CD4-positive, alpha-beta memory T cell (primary cell): Measurements from ENCODE around the gene PTCH2. TPM values are rescaled to one million over a fixed set of nuclear protein-coding genes. Genes with fewer than 3 reads are reported as not detected.
A peak's percentile ranks its signal among the peaks of the same experiment; 100 is the strongest.

Experiments used
- CTCF ChIA-PET: fragments of 350-600 bp; sonication (Branson Sonifier 250); formaldehyde crosslinking; loops from one replicate; lab custom pipeline; 2021; ENCODE audit warnings: inconsistent platforms; ENCODE audit not compliant: partially characterized antibody; lab: Charles Lee
- POLR2A ChIA-PET: fragments of 350-600 bp; sonication (Branson Sonifier 250); formaldehyde crosslinking; loops from one replicate; lab custom pipeline; 2021; ENCODE audit not compliant: partially characterized antibody; lab: Charles Lee
- DNase-seq, 5 donors: peaks; one replicate each; pipeline versions ENCODE4 v3.0.0 to v3.0.0-alpha.2; 2020 to 2022; ENCODE audit warnings: mixed read lengths in 1 of 5
- H3K27ac ChIP-seq: one replicate; pipeline ENCODE4 v1.7.0; 2013; ENCODE audit warnings: low read depth, low read length
- H3K27me3 ChIP-seq: 2 replicates; pipeline ENCODE4 v1.7.0; 2013; ENCODE audit warnings: mild to moderate bottlenecking, low read length, moderate library complexity; ENCODE audit not compliant: insufficient read depth
- H3K36me3 ChIP-seq: 2 replicates; pipeline ENCODE4 v1.7.0; 2013; ENCODE audit warnings: mild to moderate bottlenecking, low read length, moderate library complexity; ENCODE audit not compliant: insufficient read depth
- H3K4me1 ChIP-seq: 2 replicates; pipeline ENCODE4 v1.7.0; 2013; ENCODE audit warnings: mild to moderate bottlenecking, low read length, moderate library complexity; ENCODE audit not compliant: insufficient read depth
- H3K4me3 ChIP-seq, 2 donors: one replicate each; pipeline ENCODE4 v1.7.0; 2013; ENCODE audit warnings: low read length in 2 of 2, mild to moderate bottlenecking in 1 of 2
- H3K9me3 ChIP-seq, 2 donors: one replicate each; pipeline ENCODE4 v1.7.0; 2013; ENCODE audit warnings: low read length in 2 of 2, control low read depth in 1 of 2; ENCODE audit not compliant: control insufficient read depth in 1 of 2
- H3K27ac Mint-ChIP-seq, 7 donors: one replicate each; pipeline ENCODE4 v1.8.0; 2020 to 2021; ENCODE audit warnings: mixed read lengths in 7 of 7, mild to moderate bottlenecking in 6 of 7, inconsistent platforms in 3 of 7, moderate library complexity in 3 of 7
- H3K27me3 Mint-ChIP-seq, 2 donors: one replicate each; pipeline ENCODE4 v1.8.0; 2020 to 2021; ENCODE audit warnings: mixed read lengths in 2 of 2
- H3K36me3 Mint-ChIP-seq, 2 donors: one replicate each; pipeline ENCODE4 v1.8.0; 2020 to 2021; ENCODE audit warnings: mixed read lengths in 2 of 2, inconsistent platforms in 1 of 2, mild to moderate bottlenecking in 1 of 2
- H3K4me1 Mint-ChIP-seq, 4 donors: one replicate each; pipeline ENCODE4 v1.8.0; 2020 to 2021; ENCODE audit warnings: mixed read lengths in 4 of 4, mild to moderate bottlenecking in 1 of 4
- H3K4me3 Mint-ChIP-seq, 8 donors: one replicate each; pipeline ENCODE4 v1.8.0; 2020 to 2021; ENCODE audit warnings: mixed read lengths in 8 of 8, mild to moderate bottlenecking in 7 of 8, moderate library complexity in 6 of 8, inconsistent platforms in 3 of 8
- H3K9me3 Mint-ChIP-seq, 8 donors: one replicate each; pipeline ENCODE4 v1.8.0; 2020 to 2021; ENCODE audit warnings: mixed read lengths in 8 of 8, mild to moderate bottlenecking in 5 of 8, inconsistent platforms in 3 of 8, moderate library complexity in 1 of 8
- intact Hi-C: fragments of 100-400 bp; cut with micrococcal nuclease; formaldehyde crosslinking; loops from one replicate; pipeline ENCODE4 v1.15.1; 2023
- polyA plus RNA-seq, 2 donors: library from polyadenylated mRNA; unstranded; fragments of 300-500 nt; fragmentation: Illumina TruSeq; gene quantifications; one replicate each; pipeline ENCODE4 v1.2.3, GENCODE V29; 2021
- total RNA-seq, 2 experiments: library from RNA; stranded (reverse); gene quantifications; one replicate each; pipeline ENCODE4 v1.2.3, GENCODE V29; 2021

The PTCH2 gene, protein sequence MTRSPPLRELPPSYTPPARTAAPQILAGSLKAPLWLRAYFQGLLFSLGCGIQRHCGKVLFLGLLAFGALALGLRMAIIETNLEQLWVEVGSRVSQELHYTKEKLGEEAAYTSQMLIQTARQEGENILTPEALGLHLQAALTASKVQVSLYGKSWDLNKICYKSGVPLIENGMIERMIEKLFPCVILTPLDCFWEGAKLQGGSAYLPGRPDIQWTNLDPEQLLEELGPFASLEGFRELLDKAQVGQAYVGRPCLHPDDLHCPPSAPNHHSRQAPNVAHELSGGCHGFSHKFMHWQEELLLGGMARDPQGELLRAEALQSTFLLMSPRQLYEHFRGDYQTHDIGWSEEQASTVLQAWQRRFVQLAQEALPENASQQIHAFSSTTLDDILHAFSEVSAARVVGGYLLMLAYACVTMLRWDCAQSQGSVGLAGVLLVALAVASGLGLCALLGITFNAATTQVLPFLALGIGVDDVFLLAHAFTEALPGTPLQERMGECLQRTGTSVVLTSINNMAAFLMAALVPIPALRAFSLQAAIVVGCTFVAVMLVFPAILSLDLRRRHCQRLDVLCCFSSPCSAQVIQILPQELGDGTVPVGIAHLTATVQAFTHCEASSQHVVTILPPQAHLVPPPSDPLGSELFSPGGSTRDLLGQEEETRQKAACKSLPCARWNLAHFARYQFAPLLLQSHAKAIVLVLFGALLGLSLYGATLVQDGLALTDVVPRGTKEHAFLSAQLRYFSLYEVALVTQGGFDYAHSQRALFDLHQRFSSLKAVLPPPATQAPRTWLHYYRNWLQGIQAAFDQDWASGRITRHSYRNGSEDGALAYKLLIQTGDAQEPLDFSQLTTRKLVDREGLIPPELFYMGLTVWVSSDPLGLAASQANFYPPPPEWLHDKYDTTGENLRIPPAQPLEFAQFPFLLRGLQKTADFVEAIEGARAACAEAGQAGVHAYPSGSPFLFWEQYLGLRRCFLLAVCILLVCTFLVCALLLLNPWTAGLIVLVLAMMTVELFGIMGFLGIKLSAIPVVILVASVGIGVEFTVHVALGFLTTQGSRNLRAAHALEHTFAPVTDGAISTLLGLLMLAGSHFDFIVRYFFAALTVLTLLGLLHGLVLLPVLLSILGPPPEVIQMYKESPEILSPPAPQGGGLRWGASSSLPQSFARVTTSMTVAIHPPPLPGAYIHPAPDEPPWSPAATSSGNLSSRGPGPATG
- total RNA-seq, result 1 to 10 TPM; 1.3 to 1.4 TPM
- under 1 TPM in 1 of 2 donors, not detected in 1; 0.20 TPM for polyA plus RNA-seq

DNA sequence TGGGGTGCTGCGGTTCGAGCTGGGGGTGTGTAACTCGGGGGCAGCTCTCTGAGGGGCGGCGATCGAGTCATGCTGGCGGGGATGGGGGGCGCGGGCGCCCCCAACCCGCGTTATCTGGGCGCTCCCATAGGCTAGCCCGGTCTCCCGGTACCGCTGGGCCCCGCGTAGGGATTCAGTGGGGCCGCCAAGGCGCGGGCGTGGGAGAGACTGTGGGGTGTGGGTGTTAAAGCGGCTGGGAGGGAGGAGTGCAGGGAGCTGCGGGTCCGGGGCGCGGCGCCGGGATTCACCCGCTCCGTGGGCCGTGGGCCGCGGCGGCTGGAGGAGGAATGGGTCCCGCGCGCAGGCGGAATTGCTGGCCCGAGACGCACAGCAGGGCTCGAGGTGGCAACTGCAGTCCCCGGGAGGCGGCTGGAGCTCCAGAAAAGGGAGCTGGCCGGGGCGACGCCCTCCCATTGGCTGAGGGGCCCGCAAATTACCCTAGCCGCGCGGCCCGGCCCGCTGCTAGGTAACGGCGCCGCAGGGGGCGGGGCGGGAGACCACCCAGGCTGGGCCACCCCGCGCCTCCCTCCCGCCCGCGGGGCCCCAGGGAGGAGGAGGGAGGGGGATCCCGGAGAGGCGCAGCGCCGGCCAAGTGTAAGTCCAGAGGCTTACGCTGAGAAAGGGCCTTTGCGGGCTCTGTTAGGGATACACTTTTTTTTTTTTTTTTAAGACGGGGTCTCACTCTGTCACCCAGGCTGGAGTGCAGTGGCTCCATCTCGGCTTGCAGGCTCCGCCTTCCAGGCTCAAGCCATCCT lies at the start of gene PTCH2:
TSS of gene PTCH2 (minus strand) at position 392 of the 794 bp plus-strand sequence. CDS start at position 71, 321 bp downstream.
- CTCF ChIA-PET, result interaction anchor here (0.6 kb wide), 1 partner anchor 144 kb away, joined by 3 read pairs; no protein-coding TSS in a partner anchor
- Mint-ChIP-seq H3K4me3 (peak within 1 kb of the TSS in 7 of 8 donors; percentile 33 to 76 (median 49)), H3K36me3 (peaks cover 0 to 4% of the 10 kb centered on the region in 2 donors), H3K4me1 (peaks cover 4 to 24% (median 8%) of the 10 kb centered on the region in 4 donors), H3K27me3 (peaks cover 13 to 23% of the 10 kb centered on the region in 2 donors), H3K27ac (peak within 1 kb of the TSS in 1 of 7 donors; percentile 35), H3K9me3 (no peaks in the 10 kb centered on the region)
- H3K9me3 ChIP-seq, result no peaks in the 10 kb centered on the region
- H3K27ac ChIP-seq, result no peak within 1 kb of the TSS
- DNase-seq, result peak in 1 of 5 donors; percentile 16
- no peaks in the 10 kb centered on the region for H3K36me3 ChIP-seq
- H3K27me3 ChIP-seq, result no peaks in the 10 kb centered on the region
- intact Hi-C loops, result no loop called here
- peak within 1 kb of the TSS in 1 of 2 donors; percentile 24 for H3K4me3 ChIP-seq
- POLR2A ChIA-PET, result interaction anchor here (0.7 to 2.1 kb wide), 5 partner anchors 23 to 68 kb away, joined by 3 to 6 read pairs (median 4); partner anchors contain the start of genes PLK3 and RPS8
- peaks cover 6% of the 10 kb centered on the region for H3K4me1 ChIP-seq

DNA sequence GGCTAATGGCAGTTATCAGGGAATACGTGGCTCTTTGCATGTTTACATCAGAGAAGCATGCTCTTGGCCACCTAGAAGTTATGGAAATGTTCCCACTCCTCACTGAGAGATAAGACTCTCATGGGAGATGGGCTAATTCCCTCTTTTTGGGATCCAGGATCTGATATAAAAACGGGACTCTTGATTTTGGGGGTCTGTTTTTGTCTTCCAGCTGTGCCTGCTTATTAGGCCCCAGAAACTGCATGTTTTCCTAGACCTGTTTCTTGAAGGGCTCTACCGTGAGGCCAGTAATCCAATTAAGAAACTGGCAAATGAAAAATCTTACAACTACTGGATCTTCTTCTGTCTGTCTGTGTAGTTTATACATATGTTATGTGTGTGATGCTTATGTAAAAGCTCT lies 47.0 kb upstream of the PTCH2 start:
- intact Hi-C loops, result no loop called here
- no peaks in the 10 kb centered on the region for H3K4me1 ChIP-seq
- ChIA-PET CTCF (no interaction called here), POLR2A (no interaction called here)
- H3K27ac ChIP-seq, result no peak overlapping the region
- no peak overlapping the region for H3K4me3 ChIP-seq
- no peaks in the 10 kb centered on the region for H3K4me1 Mint-ChIP-seq
- H3K27ac Mint-ChIP-seq, result no peak overlapping the region
- H3K9me3 ChIP-seq, result peaks cover 0 to 6% of the 10 kb centered on the region in 2 donors
- no peaks in the 10 kb centered on the region for H3K27me3 Mint-ChIP-seq
- peaks cover 58 to 74% of the 10 kb centered on the region in 2 donors for H3K36me3 Mint-ChIP-seq
- no peak overlapping the region for H3K4me3 Mint-ChIP-seq
- H3K27me3 ChIP-seq, result no peaks in the 10 kb centered on the region
- no peak for DNase-seq
- H3K36me3 ChIP-seq, result peaks cover 5% of the 10 kb centered on the region
- peaks cover 3 to 37% (median 22%) of the 10 kb centered on the region in 8 donors for H3K9me3 Mint-ChIP-seq

DNA sequence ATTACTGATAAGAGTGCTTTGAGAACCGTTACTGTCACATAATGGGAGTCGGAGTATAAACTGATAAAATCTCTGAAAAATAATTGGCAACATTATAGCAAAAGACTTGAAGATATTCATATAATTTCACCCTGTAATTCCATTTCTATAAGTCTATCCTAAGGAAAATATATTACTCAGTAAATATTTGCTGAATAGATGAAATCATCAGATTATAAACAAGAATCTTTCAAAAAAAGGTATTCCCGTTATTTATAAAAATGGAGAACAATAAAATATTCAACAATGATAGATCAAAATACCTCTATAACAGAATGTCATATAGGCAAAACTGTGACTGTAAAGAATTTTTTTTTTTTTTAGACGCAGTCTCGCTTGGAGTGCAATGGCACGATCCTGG lies 42.4 kb upstream of the PTCH2 start:
- H3K36me3 ChIP-seq, result peaks cover 5% of the 10 kb centered on the region
- H3K9me3 ChIP-seq, result peaks cover 0 to 6% of the 10 kb centered on the region in 2 donors
- no peak for DNase-seq
- no peak overlapping the region for H3K27ac ChIP-seq
- Mint-ChIP-seq H3K4me3 (no peak overlapping the region), H3K4me1 (no peaks in the 10 kb centered on the region), H3K27ac (no peak overlapping the region), H3K27me3 (no peaks in the 10 kb centered on the region), H3K9me3 (peaks cover 0 to 26% (median 13%) of the 10 kb centered on the region in 8 donors), H3K36me3 (peaks cover 55 to 65% of the 10 kb centered on the region in 2 donors)
- intact Hi-C loops, result loop anchor here (10.0 kb wide), 1 partner anchor 49 kb away; no protein-coding TSS in a partner anchor
- H3K27me3 ChIP-seq, result no peaks in the 10 kb centered on the region
- no peaks in the 10 kb centered on the region for H3K4me1 ChIP-seq
- H3K4me3 ChIP-seq, result no peak overlapping the region
- CTCF ChIA-PET, result no interaction called here
- POLR2A ChIA-PET, result no interaction called here

DNA sequence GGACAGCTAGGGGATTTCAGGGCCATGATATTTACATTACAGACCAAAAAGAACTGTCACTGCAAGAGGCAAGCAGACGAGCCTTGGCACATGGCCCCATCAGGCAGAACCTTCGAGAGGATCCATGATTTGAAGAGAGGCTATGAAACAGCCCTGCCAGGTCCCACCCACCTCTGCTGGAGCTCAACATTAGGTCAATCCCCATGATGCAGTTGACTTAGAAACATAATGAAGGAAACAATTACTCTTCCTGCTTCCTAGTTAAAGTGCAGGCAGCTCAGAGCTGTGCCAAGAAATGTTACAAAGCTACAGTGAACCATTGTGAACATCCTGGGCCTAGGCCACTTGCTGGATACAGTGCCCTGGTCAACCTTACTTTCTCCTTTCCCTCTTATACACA lies 41.7 kb upstream of the PTCH2 start:
- H3K36me3 ChIP-seq, result peaks cover 8% of the 10 kb centered on the region
- Mint-ChIP-seq H3K4me1 (no peaks in the 10 kb centered on the region), H3K27ac (peak overlapping the region in 1 of 7 donors; percentile 11), H3K4me3 (no peak overlapping the region), H3K36me3 (peaks cover 57 to 65% of the 10 kb centered on the region in 2 donors), H3K9me3 (peaks cover 0 to 20% (median 9%) of the 10 kb centered on the region in 8 donors), H3K27me3 (no peaks in the 10 kb centered on the region)
- H3K4me1 ChIP-seq, result no peaks in the 10 kb centered on the region
- ChIA-PET POLR2A (no interaction called here), CTCF (interaction anchor here (0.9 kb wide), 1 partner anchor 14 kb away, joined by 3 read pairs; no protein-coding TSS in a partner anchor)
- intact Hi-C loops, result loop anchor here (10.0 kb wide), 1 partner anchor 50 kb away; no protein-coding TSS in a partner anchor
- no peak overlapping the region for H3K27ac ChIP-seq
- DNase-seq, result no peak
- no peaks in the 10 kb centered on the region for H3K27me3 ChIP-seq
- no peak overlapping the region for H3K4me3 ChIP-seq
- H3K9me3 ChIP-seq, result peaks cover 0 to 1% of the 10 kb centered on the region in 2 donors

DNA sequence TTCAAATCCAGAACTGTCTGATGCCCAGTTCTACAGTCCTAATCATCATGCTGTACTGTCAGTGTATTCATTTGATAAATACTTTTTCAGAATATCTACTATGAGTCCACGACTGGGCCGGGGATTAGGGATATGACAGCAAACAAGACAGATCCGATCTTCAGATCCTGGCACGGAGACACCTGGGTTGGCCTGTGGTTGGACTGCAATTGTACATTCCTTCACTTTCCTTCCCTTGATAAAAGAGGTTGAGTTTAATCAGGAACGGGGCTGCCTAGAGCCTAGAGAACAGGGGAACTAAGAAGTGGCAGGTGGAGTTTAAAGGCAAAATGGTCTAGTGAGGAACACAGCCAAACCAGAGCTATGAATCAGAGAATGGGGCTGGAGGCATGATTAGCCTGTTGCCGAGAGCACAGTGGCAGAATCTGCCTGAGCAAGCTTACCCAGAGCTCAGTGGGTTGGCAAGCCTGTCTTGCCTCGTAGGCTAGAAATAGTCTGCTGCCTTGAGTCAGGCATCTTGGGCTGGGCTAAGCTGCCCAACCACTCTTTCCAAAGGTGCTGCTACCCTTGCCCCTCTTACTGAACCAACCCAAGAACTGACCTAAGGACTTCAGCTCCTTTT lies 38.1 kb upstream of the PTCH2 start:
- H3K27me3 Mint-ChIP-seq, result no peaks in the 10 kb centered on the region
- no peak overlapping the region for H3K4me3 Mint-ChIP-seq
- H3K27ac Mint-ChIP-seq, result no peak overlapping the region
- H3K4me1 Mint-ChIP-seq, result no peaks in the 10 kb centered on the region
- Histone ChIP-seq H3K36me3 (peaks cover 10% of the 10 kb centered on the region), H3K4me3 (no peak overlapping the region), H3K4me1 (no peaks in the 10 kb centered on the region), H3K27ac (no peak overlapping the region), H3K27me3 (no peaks in the 10 kb centered on the region), H3K9me3 (no peaks in the 10 kb centered on the region)
- peaks cover 47 to 53% of the 10 kb centered on the region in 2 donors for H3K36me3 Mint-ChIP-seq
- no peak for DNase-seq
- peaks cover 0 to 3% (median 0%) of the 10 kb centered on the region in 8 donors for H3K9me3 Mint-ChIP-seq
- CTCF ChIA-PET, result no interaction called here
- POLR2A ChIA-PET, result no interaction called here
- intact Hi-C loops, result loop anchor here (10.0 kb wide), 1 partner anchor 54 kb away; no protein-coding TSS in a partner anchor

DNA sequence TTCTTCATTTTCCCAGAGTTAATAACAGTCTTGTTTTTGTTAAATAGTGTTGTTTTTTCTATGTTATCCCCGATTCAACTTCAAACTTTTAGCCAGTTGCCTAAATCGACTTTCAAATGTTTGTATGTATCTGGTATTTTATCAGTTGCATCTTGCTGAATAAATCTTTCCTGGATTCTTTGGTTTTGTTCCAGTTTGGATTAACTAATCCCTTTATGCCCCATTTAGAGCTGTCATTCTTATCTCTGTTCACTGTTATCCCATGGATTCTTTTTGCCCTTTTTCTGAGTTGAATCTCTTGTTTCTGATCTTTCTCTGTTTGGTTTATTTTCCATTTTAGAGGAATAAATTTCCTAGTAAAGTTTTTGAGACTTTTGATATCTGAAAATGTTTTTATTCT lies 31.1 kb upstream of the PTCH2 start:
- peak overlapping the region in 1 of 7 donors; percentile 30 for H3K27ac Mint-ChIP-seq

More for the DNA sequence above, 31.1 kb upstream of the PTCH2 start:
- intact Hi-C loops, result no loop called here
- no peak overlapping the region for H3K4me3 ChIP-seq
- H3K27ac ChIP-seq, result no peak overlapping the region
- ChIA-PET POLR2A (no interaction called here), CTCF (no interaction called here)
- H3K36me3 ChIP-seq, result no peaks in the 10 kb centered on the region
- no peaks in the 10 kb centered on the region for H3K9me3 ChIP-seq
- H3K27me3 Mint-ChIP-seq, result no peaks in the 10 kb centered on the region
- no peaks in the 10 kb centered on the region for H3K4me1 Mint-ChIP-seq
- peaks cover 35 to 39% of the 10 kb centered on the region in 2 donors for H3K36me3 Mint-ChIP-seq
- H3K27me3 ChIP-seq, result no peaks in the 10 kb centered on the region
- no peaks in the 10 kb centered on the region for H3K9me3 Mint-ChIP-seq
- H3K4me3 Mint-ChIP-seq, result no peak overlapping the region
- no peaks in the 10 kb centered on the region for H3K4me1 ChIP-seq
- DNase-seq, result no peak
